ENCODE measurements around the gene TLN1.

Gene TLN1

DNA sequence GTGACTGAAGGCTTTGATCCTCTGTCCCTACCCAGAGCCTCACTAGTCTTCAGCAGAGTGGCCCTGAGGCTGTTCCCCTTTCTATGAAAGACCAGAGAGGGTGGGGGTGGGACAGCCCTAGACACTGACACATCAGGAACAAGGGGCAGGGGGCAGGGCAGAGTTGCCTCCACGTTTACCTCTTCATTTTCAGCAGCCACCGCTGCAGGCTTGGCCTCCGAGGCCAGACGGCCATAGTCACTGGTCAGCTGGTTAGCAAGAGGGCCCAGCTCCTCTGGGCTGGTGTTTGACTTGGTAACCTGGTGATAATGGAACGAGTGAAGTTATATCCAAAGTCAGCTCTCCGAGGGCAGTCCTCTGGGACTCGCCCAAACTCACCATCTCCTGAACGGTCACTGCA lies 26.6 kb downstream of the TLN1 start:
- no peak for DNase-seq

DNA sequence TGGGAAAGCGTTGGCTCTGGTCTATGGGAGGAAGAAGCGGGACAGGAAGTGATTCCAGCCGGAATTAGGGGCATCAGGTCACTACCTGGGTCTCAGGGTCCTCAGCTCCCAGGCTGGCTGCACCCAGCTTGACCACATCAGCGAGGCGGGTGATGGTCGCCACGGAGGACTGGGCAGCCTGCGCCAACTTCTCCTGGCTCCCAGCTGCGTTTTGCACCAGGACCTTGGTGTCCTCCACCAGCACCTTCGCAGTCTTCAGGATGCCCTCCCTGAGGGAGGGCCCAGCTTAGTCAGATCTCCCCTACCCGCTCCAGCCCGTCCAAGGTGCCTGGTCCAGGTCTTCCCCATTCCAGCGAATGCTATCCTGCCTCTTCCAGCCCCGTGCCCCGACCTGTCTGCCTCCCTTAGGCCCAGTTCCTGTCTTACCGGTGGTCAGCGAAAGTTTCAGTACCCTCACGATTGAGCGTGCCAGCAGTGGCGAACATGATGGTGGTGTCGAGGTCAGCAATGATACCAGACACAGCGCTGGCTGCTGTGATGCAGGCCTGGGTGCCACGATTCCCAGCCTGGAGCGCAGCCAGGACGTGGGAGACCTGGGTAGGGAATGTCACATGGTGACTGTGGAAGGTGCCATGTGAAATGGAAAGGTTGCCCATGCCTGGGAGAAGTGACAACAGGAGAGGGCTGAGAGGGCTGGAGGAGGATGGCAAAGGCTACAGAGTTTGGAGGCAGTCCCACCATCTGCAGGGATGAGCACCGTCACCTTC lies 27.9 kb downstream of the TLN1 start:
- no peak for DNase-seq

DNA sequence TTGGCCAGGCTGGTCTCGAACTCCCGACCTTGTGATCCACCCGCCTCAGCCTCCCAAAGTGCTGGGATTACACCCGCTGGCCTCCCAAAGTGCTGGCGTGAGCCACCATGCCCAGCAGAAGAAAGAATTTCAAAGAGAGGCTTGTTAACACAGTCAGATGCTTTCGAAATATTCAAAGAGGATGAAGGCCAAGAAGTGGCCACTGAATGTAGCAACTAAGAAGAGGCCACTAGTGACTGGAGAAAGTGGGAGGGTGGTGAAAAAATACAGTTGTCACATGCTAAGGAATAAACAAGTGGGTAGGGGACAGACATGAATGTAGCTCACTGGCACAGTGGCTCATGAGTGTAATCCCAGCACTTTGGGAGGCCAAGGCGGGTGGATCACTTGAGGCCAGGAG lies 29.3 kb downstream of the TLN1 start:
- no peak for DNase-seq

DNA sequence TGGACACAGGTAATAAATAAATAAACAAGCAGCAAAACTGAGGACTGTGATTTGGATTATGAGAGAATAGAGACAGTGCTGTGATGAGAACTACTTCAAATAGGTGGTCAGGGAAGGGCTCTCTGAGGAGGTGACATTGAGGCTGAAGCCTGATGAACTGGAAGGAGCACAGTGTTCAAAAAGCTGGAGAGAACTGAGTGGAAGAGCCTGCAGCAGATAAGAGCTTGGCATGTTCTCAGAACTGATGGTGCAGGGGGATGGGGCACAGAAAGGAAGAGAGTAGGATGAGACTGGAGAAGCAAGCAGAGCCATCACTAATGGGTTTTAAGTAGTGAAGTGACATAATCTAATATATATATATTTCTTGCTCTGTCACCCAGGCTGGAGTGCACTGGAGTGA lies 31.1 kb downstream of the TLN1 start:
- no peak for DNase-seq

DNA sequence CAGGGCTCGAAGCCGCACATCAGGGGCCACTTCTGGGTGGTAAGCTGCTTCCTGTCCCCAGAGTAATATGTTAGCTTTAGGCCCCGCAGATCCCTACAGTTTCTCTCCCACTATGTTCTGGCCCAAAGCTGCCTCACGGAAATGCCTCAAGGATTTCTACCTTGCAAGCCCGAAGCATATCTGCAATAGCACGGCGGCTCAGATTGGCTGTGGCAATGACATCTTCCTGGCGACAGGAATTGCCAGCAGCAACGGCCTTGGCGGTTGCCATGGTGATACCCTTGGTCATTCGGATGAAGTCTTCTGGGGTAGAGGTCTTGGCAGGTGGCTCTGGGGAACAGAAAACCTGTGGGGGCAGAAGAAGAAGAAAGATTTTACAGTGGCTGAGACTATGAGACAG lies 32.0 kb downstream of the TLN1 start:
- no peak for DNase-seq

DNA sequence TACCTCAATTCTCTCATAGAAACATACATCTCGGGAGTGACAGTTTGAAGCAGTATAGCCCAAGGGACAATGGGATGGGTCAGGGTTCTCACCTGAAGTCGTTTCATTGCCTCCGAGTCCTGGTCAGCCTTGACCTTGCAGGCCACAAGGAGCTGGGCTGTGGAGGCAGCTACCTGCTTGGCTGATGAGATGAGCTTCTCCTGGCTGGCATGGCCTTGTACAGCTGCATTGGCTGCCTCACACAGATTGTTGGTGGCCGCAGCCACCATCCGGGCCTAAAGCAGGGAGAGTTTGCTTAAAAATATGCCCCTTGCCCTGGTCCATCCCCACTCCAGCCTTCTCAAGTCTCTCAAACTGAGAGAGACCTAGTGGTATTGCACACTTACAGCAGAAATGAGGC lies 33.8 kb downstream of the TLN1 start:
- DNase-seq, result no peak

DNA sequence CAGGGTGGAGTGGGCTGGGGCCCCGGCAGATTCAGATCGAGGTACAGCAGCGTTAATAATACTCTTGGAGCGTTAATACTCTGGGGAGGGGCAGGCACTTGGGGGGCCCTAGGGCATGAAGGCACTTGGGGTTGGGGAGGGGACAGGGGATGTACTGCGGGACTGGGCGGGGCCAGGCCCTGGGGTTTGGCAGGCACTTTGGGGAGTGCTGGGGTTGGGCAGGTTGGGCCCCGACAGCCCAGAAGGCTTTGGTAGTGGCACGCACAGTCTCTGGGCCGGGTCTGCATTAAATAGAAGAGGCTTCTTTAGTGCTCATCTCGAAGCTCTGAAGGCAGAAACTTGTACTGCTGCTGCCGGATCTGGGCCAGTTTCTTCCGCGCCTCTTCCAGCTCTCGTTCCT lies 34.5 kb downstream of the TLN1 start:
- no peak for DNase-seq

DNA sequence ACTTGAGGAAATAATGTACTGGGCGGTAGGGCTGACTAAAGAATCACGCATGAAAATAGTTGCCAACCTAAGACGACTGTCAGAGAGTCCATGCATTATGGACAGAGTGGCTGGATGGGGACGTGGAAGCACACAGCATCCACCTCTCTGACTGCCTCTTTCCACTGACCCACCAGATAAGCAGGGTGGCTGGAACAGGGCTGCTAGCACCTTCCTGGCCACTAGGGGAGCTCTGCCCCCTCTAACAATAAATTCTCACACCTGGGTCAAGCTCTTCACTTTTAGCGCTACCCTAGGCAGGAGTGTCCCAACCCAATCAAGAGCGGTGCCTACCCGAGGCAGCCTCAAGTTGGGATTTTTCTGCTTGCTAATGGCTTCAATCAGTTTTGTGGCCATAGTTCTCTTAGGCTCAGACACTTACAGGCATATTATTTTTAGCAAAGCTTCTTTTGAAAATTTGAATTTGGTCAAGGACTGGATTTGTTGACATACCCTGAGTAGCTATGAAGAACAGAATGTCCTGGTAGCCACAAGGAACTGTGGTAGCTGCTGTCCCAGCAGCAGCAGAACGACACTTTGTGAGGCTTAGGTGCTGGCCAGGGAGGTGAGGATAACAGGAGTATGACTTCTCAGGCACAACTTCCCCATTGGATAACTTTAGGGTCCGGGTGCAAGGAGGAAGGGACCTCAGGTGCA lies 35.3 kb downstream of the TLN1 start:
- peak; percentile 70 to 71 for DNase-seq

DNA sequence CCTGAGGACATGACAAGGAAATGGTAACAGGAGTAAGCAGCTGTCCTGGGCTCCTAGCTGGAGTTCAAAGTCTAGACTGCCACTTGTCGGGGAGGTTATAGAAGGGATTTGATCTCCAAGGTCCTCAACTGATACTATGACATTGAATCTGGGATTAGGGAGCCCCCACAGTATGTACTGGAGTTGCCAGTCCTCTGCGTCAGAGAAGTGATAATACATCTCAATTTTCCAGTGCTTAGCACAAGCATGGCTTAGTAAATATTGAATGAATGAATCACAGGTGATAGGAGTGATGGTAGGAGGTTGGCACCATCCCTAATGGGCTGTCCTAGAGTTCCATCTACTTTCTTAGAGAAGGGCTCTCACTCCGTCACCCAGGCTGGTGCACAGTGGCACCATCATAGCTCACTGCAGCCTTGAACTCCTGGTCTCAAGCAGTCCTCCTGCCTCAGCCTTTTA lies 36.0 kb downstream of the TLN1 start:
- DNase-seq, result no peak

DNA sequence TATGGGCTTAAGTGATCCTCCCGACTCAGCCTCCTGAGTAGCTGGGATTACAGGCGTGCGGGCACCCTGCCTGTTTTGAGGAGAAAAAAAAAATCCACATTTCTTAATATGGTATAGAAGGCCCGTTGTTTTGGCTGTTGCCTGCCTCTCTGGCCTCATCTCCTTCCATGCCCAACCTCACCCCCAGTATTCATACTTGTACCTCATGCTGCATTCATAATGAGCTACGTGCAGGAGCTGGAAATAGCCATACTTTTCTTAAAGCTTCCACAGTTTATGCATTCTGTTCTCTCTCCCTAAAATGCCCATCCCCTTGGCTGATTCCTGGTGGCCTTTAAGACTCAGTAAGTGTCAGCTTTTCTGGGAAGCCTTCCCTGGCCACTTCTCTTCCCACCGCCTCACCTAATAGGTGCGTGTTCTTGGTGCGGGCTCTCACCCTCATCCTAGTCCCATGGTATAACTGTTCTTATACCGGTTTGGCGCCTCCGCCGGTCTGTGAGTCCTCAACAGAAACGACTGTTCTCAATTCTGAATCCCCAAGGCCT lies 40.2 kb downstream of the TLN1 start:
- DNase-seq, result no peak

DNA sequence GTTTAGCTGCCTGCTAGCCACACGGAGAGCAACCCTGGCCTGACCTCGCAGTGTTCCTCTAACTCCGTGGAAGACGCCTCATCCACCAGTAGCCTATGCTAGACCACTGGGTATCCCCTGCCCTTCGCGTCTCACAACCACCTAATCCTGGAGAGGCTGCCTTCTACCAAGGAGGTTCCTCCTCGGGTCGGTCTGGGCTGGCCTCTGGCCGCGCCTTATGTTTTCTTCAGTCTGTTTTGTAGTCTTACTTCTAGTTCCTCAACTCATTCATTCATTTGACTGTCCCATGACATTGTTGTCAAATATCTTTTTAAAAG lies 40.7 kb downstream of the TLN1 start:
- peak in 1 of 2 donors; percentile 8 for DNase-seq

DNA sequence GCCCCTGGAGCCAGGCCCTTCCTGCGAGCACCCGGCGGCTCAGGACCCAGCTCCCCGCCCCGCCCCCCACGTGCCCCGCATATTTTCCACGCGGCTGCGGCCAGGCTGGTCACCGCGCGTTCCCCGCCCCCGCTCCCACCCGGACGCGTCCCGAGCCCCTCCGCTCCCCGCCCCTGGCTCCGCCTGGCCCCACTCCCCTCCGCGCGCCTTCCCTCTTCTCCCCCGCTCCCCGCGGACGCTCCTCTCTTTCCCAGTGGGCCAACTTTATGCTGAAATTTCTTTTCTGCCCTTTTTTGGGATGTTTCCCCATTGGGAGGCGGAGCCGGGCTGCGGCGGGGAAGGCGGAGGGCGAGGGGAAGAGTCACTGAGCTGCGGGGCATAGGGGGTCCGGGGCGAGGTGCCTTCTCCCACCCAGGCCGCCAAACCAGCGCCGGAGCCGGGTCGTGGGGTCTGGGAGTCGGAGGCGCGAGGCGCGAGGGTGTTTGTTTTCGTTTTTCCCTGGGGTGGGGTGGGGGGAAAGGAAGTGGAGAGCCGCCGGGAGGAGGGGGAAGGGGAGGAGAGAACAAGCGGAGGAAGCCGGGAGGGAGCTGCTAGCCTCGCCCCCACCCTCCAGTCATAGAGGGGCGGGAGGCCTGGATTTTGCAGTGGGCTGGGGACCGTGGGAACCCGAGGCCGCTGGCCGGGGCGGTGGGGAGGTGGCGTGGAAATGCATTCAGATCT lies 41.2 kb downstream of the TLN1 start:
- peak in 1 of 2 donors; percentile 35 for DNase-seq

DNA sequence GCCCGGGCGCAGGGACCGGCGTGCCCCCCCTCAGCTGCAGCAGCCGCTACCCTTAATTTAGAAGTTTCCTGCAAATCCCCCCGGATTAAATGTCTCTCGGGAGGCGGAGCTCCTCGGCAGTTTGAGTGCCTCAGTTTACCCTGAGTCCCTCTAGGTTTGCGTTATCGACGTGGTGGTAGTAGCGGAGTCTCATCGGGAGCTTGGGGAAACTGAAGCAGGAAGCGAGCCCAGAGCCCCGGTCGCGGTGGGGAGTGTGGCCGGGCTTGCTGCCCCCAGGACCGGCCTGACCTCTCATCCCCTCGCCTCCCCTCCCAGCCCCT lies 41.7 kb downstream of the TLN1 start:
- no peak for DNase-seq

DNA sequence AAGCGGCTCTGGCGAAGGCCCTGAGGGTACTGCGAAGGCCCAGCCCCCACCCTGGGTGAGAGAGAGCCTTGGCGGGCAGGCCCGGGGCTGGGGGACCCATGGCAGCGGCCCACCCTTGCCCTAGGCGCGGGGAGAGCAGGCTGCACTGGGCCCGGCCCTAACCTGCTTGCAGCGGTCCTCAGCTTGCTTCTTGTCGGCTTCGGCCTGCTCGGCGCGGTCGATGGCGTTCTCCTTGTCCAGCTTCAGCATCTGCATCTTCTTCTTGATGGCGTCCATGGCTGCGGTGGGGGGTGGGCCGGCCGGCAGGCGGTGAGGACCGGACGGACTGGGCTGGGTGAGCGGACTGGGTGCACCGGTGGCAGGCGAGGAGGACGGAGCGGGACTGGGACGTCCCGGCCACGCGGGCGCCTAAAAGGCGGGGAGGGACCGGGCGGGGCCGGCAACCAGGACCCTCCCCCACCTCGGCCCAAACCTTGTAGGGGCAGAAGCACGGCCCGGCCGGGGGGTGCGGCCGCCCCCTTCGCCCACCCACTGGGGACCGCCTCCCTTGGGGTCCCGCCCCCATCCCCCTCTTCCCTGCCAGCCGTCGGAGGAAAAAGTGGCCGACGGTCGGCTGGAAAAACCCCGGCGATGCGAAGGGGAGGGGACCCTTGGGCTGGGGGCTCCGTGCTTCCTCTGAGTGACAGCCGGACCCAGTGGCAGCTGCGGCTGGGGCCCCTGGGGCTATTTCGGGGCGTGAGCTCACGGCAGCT lies 42.3 kb downstream of the TLN1 start, which contains the start of gene TPM2:
Gene TPM2 (minus strand): TSS at position 384 of the 752 bp plus-strand sequence. CDS start 108 bp downstream, at position 276.
- DNase-seq, result no peak

DNA sequence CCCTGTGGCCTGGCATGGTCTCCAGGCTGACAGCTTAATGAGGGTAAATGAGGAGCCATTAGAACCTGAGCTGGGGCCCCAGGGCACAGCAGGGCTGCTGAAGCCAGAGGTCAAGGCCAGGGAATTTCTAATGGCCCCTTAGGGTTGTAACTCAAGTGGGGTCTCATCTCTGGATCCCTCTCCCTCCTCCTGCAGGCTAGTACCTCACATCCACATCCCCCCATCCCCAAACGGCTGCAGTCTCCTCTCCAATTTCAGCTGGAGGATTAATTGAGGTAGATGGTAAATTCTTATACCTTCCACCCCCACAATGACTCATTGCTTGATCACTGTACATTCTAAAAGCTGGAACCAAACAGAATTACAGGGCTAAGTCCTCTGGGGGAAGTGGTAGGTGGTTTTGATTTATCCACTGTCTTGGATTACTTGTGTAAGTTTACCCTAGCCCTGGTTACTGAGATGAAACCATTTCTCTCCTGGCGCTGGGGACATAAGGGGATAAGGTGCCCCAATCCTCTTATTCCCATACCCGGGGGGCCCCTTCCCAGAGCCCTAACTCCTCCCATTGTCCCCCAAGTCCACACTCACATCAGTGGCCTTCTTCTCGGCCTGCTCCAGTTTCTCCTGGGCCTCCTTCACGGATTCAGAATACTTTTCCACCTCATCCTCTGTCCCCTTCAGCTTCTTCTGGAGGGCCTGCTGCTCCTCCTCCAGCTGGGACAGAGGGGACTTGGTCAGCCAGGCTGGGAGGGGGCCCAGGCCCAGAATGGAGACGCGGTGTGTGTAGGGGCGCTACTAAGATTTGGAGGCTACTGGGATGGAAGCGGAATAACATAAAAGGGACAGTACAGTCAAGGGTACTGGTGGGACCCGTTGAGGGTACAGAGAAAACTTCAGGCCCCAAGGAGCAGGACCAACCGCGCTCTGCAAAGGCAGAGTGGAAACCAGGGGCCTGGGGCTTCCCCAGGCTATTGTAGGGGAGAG lies 43.1 kb downstream of the TLN1 start:
- no peak for DNase-seq

DNA sequence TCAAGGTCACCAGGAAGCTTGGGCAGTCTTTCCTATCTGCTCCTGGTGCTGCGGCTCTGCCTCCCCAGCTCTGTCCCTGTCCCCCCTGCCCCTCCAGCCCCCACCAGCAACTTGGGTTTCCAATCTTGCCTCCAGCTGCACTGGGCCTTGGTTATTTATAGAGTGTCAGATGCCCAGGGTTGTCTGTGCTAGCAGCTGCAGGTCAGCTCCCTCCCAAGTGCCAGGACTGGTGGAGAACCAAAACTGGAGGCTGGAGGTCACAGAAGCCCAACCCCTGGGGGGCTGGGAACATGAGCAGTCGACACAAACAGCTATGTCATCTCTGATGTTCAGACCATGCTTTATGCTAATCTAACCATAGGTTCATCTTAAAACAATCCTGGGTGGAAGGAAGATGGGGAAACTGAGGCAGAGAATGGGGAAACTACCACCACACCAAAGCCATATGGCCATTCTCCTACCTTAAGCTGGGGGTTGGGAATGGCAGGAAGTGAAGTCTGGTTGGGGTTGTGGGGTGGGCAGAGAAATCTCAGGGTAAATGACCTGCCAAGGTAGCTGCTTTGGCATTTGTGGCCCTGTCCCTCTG lies 43.9 kb downstream of the TLN1 start:
- DNase-seq, result no peak

DNA sequence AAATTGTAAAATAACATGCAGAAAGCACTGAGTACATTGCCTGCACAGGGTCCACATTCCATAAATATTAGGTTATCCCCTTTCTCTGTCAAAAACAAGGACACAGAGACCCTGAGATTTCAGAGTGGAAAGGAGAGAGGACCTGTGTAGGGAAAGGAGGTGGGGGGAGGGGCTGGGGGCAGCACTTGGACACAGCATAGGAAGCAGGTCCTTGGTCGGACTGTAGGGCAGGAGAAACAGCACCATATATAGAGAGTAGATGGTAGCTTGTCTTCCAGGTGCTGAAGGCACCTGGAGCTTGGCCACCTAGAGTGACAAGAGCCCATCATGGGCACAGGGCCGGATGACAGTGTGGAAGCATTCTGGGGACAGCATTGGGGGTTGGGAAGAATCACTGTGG lies 44.7 kb downstream of the TLN1 start:
- no peak for DNase-seq

DNA sequence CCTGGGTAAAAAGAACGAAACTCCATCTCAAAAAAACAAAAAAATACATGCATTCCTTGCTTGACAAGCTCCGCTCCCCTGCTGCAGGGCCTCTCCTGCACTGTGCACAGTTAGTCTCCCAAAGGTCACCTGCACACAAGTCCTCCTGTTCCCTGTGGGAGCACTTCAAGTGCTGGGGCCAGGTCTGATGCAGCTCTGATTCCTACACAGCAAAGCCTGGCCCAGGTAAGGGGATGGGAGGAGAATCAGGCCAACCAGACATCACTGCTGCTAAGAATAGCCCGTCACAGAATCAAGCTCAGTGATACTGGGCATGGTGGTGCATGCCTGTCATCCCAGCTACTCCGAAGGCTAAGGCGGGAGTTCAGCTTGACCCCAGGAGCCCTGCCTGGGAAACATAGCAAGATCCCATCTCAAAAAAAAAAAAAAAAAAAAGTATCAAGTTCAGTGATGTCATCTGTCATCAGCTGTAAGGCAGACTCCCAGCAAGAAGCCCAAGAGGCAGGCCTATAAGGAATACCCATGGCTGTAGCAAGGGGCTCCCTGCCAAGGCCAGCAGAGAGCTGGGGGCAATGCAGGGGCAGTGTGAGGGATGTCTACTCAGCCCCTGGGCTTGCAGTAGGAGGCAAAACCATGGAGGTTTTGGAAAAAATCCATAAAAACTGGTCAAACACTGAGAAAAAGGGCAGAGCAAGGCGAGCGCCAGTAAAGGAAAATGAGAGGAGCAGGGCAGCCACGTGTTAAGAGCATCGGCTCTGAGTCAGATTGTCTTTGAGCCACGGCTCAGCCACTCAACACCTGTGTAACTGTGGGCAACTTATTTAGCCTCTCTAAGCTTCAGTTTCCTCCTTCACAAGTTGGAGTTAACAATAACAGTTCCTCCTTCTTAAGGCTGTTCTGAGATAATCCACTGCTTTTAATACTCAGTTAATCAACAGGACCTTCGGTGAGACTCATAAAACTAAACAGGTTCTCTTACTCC lies 45.5 kb downstream of the TLN1 start:
- no peak for DNase-seq

DNA sequence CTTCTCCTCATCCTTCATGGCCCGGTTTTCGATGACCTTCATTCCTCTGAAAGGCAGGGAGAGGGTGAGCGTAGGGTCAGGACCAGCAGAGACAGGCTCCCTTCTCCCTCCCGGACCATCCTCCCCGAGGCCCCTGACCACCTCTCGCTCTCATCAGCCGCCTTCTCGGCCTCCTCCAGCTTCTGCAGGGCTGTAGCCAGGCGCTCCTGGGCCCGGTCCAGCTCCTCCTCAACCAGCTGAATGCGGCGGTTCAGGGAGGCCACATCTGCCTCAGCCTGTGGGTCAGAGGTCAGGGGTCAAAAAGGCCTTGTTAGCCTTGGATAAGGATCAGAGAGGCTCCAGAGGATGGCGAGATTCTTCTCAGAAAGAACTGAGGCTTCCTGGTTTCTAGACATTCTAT lies 46.5 kb downstream of the TLN1 start:
- no peak for DNase-seq

DNA sequence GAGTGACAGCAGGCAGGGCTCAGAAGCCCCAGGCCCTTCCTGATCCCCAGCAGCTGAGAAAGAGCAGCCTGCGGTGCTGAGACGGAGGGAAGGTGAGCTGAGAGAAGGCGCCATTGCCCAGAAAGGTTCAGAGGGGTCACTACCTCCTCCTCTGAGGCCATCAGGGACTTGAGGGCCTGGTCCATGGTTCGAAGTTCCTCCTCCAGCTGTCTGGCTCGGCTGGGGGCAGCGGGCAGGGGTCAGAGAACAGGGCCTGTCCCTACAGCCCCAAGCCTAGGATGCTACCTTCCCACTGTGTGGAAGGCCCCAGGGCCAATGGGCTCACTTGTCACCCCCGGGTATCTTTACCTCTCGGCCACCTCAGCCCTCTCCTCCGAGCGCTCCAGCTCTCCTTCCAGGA lies 47.1 kb downstream of the TLN1 start:
- DNase-seq, result no peak
